PC-3 (cell line): ENCODE data around the gene EYS. TPM values are rescaled to one million over a fixed set of nuclear protein-coding genes. Genes with fewer than 3 reads are reported as not detected.

Experiments
- ATAC-seq: fragments of 200-7000 bp; cut with Tn5 transposase; 2 replicates; pipeline ENCODE4 v1.9.1; 2020; ENCODE audit warnings: mild to moderate bottlenecking, moderate library complexity
- BruUV-seq: library from RNA; stranded (reverse); fragments of 400-500 nt; replicated peaks from 2 replicates; lab custom pipeline; 2021; lab: Mats Ljungman, UMichigan
- CTCF ChIA-PET: fragments of 300-600 bp; sonication (Branson Sonifier 250); formaldehyde crosslinking; loops from one replicate; lab custom pipeline; 2022; ENCODE audit warnings: antibody characterized with exemption; lab: Charles Lee
- POLR2A ChIA-PET: fragments of 300-600 bp; sonication (Branson Sonifier 250); formaldehyde crosslinking; loops from one replicate; lab custom pipeline; 2022; ENCODE audit warnings: antibody characterized with exemption; ENCODE audit not compliant: unreplicated experiment; lab: Charles Lee
- DNase-seq: peaks from one replicate; pipeline ENCODE4 v3.0.0-alpha.2; 2015
- H2AFZ ChIP-seq: fragments of 300-600 bp; sonication (generic); 2 replicates; pipeline ENCODE4 v1.6.0; 2016; ENCODE audit warnings: antibody characterized with exemption, low read length
- H3F3A ChIP-seq: fragments of 300-600 bp; sonication (generic); one replicate; pipeline ENCODE4 v1.6.0; 2017; ENCODE audit warnings: antibody characterized with exemption, low read length, control low read depth, mild to moderate bottlenecking; ENCODE audit not compliant: unreplicated experiment
- H3K27ac ChIP-seq: fragments of 300-600 bp; sonication (generic); 2 replicates; pipeline ENCODE4 v1.5.1; 2016; ENCODE audit warnings: mild to moderate bottlenecking, low read length
- H3K27me3 ChIP-seq: fragments of 300-600 bp; sonication (generic); 2 replicates; pipeline ENCODE4 v1.6.1; 2016; ENCODE audit warnings: low read length, mixed read lengths
- H3K36me3 ChIP-seq: fragments of 300-600 bp; sonication (generic); 2 replicates; pipeline ENCODE4 v1.6.1; 2016; ENCODE audit warnings: low read depth, mixed run types, low read length, mixed read lengths
- H3K4me1 ChIP-seq: fragments of 300-600 bp; sonication (generic); 2 replicates; pipeline ENCODE4 v1.5.1; 2016; ENCODE audit warnings: low read length; ENCODE audit not compliant: insufficient read depth
- H3K4me2 ChIP-seq: fragments of 300-600 bp; sonication (generic); 2 replicates; pipeline ENCODE4 v1.6.0; 2016; ENCODE audit warnings: low read length
- H3K4me3 ChIP-seq: fragments of 300-600 bp; sonication (generic); 2 replicates; pipeline ENCODE4 v1.5.1; 2016; ENCODE audit warnings: mild to moderate bottlenecking, low read length, mixed read lengths
- H3K79me2 ChIP-seq: fragments of 300-600 bp; sonication (generic); 2 replicates; pipeline ENCODE4 v1.6.1; 2017; ENCODE audit warnings: low read length, mixed read lengths
- H3K9ac ChIP-seq: fragments of 300-600 bp; sonication (generic); 2 replicates; pipeline ENCODE4 v1.6.0; 2016; ENCODE audit warnings: mild to moderate bottlenecking, low read length
- H3K9me2 ChIP-seq: fragments of 300-600 bp; sonication (generic); replicated peaks from 2 replicates; pipeline ENCODE4 v1.6.1; 2016; ENCODE audit warnings: mixed run types, low read length, mixed read lengths
- H3K9me3 ChIP-seq: fragments of 300-600 bp; sonication (generic); 2 replicates; pipeline ENCODE4 v1.6.1; 2016; ENCODE audit warnings: low read length, mixed read lengths
- H4K20me1 ChIP-seq: fragments of 300-600 bp; sonication (generic); 2 replicates; pipeline ENCODE4 v1.6.1; 2016; ENCODE audit warnings: low read length, mixed read lengths
- EZH2 ChIP-seq: fragments of 300-600 bp; sonication (generic); IDR thresholded peaks from one replicate; pipeline ENCODE4 v1.6.1; 2017; ENCODE audit warnings: antibody characterized with exemption, mild to moderate bottlenecking, low read length; ENCODE audit not compliant: unreplicated experiment
- EZH2phosphoT487 ChIP-seq: fragments of 300-600 bp; sonication (generic); IDR thresholded peaks from 2 replicates; pipeline ENCODE4 v1.6.1; 2018; ENCODE audit warnings: mild to moderate bottlenecking, antibody characterized with exemption, low read length, borderline replicate concordance
- intact Hi-C: fragments of 100-400 bp; cut with micrococcal nuclease; formaldehyde crosslinking; loops from 2 replicates; pipeline ENCODE4 v1.9.0; 2023
- total RNA-seq: library from RNA; depleted of rRNA; stranded (reverse); fragments of >200 nt; gene quantifications from 2 replicates; pipeline ENCODE4 v1.2.3, GENCODE V29; 2014
- TF ChIP-seq, protein P1 (sequence below): fragments of 300-600 bp; sonication (generic); conservative IDR thresholded peaks from 2 replicates; pipeline ENCODE4 v1.5.1; 2017; ENCODE audit warnings: antibody characterized with exemption, low read depth, mild to moderate bottlenecking, low read length

The EYS gene
- total RNA-seq, 1 experiment from 2014 or later = 0.07 TPM

DNA sequence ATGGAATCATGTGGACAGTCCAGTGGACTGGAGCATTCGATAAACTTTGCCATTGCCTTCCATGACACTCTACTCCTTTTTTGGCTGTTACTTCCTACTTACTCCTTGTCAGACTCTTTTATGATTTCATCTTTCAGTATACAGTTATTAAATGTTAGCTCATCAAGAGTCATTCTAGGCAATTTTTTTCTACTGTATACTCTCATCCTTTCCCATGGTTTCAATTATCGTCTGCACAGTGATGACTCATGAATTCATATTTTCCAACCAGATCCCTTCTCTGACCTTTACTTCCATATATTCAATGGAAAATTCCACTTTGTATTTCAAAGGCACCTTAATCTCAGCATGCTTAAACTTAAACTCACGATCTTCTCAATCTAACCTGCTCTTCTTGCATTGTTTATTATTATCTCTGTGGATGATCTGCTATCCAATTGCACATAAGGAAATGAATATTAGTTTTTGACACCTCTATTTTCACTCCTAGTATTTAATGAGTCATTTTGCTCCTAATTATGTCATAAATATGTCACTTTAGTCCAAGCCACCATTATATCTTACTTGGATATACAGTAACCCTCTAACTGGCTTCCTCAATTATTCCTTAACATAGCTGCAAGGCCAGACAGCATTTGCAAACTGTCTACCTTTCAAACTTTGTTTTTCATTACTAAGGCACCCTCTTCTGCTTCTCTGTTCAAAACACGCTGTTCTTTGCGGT, 1643.9 kb downstream of the EYS start:
- no peaks in the 10 kb centered on the region for H3K9me3 ChIP-seq
- H4K20me1 ChIP-seq = no peaks in the 10 kb centered on the region
- no peak overlapping the region for H3K4me3 ChIP-seq
- CTCF ChIA-PET = no interaction called here
- H3K79me2 ChIP-seq = no peaks in the 10 kb centered on the region
- DNase-seq (peak; percentile 68), ATAC-seq (peak; percentile 56)
- POLR2A ChIA-PET = no interaction called here
- H3K27ac ChIP-seq = peak overlapping the region; percentile 76
- intact Hi-C loops = no loop called here
- peaks cover 11% of the 10 kb centered on the region for H3K4me1 ChIP-seq
- BruUV-seq = no TSS peak
- H3K36me3 ChIP-seq = no peaks in the 10 kb centered on the region
- TF ChIP-seq, protein P1, sequence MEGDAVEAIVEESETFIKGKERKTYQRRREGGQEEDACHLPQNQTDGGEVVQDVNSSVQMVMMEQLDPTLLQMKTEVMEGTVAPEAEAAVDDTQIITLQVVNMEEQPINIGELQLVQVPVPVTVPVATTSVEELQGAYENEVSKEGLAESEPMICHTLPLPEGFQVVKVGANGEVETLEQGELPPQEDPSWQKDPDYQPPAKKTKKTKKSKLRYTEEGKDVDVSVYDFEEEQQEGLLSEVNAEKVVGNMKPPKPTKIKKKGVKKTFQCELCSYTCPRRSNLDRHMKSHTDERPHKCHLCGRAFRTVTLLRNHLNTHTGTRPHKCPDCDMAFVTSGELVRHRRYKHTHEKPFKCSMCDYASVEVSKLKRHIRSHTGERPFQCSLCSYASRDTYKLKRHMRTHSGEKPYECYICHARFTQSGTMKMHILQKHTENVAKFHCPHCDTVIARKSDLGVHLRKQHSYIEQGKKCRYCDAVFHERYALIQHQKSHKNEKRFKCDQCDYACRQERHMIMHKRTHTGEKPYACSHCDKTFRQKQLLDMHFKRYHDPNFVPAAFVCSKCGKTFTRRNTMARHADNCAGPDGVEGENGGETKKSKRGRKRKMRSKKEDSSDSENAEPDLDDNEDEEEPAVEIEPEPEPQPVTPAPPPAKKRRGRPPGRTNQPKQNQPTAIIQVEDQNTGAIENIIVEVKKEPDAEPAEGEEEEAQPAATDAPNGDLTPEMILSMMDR = no peak
- TF ChIP-seq EZH2 (no peak), EZH2phosphoT487 (no peak)
- no peaks in the 10 kb centered on the region for H3K9me2 ChIP-seq
- H3K27me3 ChIP-seq = no peaks in the 10 kb centered on the region
- no peak overlapping the region for H3K9ac ChIP-seq
- no peak overlapping the region for H2AFZ ChIP-seq
- no peak overlapping the region for H3K4me2 ChIP-seq
- H3F3A ChIP-seq = no peaks in the 10 kb centered on the region

DNA sequence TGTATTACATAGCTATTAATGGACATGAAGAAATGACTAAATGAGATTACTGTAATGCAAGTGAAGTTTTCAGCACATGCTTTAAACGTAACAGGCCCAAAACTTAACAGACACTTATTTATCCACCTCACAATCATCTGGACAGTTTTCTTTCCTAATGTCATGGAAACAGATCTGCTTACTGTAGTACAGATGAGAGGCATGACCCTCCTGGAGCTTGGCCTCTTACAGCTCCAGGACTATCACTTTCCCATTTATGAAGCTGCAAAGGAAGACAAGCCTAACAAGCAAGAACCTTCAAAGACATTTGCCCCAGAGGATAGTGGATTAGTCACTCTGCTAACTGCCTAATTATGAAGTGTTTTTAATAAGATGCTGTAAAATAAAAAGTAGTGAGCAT, 1652.2 kb downstream of the EYS start:
- H3K9ac ChIP-seq = no peak overlapping the region
- H3F3A ChIP-seq = no peaks in the 10 kb centered on the region
- TF ChIP-seq EZH2phosphoT487 (no peak), EZH2 (no peak)
- TF ChIP-seq, protein P1 = no peak
- H3K4me1 ChIP-seq = peaks cover 12% of the 10 kb centered on the region; the same call in 1 of the 2 replicates
- no peak for DNase-seq
- no peak overlapping the region for H3K4me3 ChIP-seq
- ChIA-PET CTCF (no interaction called here), POLR2A (no interaction called here)
- no peaks in the 10 kb centered on the region for H3K27me3 ChIP-seq
- H3K36me3 ChIP-seq = no peaks in the 10 kb centered on the region
- no peaks in the 10 kb centered on the region for H3K9me3 ChIP-seq
- ATAC-seq = no peak
- no peak overlapping the region for H3K4me2 ChIP-seq
- no peak overlapping the region for H2AFZ ChIP-seq
- intact Hi-C loops = no loop called here
- H4K20me1 ChIP-seq = no peaks in the 10 kb centered on the region
- H3K9me2 ChIP-seq = no peaks in the 10 kb centered on the region
- no peak overlapping the region for H3K27ac ChIP-seq
- H3K79me2 ChIP-seq = no peaks in the 10 kb centered on the region
- no TSS peak for BruUV-seq

GRCh38 chr6:64050590-64050989, 1656.4 kb downstream of the EYS start:
- Histone ChIP-seq H3K27me3 (no peaks in the 10 kb centered on the region), H3K36me3 (no peaks in the 10 kb centered on the region), H3K4me1 (peaks cover 12% of the 10 kb centered on the region; the same call in 1 of the 2 replicates), H3K9me3 (no peaks in the 10 kb centered on the region), H3F3A (no peaks in the 10 kb centered on the region), H3K4me3 (no peak overlapping the region), H3K4me2 (no peak overlapping the region), H2AFZ (no peak overlapping the region), H3K9ac (no peak overlapping the region), H3K27ac (no peak overlapping the region), H4K20me1 (no peaks in the 10 kb centered on the region), H3K79me2 (no peaks in the 10 kb centered on the region), H3K9me2 (no peaks in the 10 kb centered on the region)
- TF ChIP-seq EZH2 (no peak), EZH2phosphoT487 (no peak)
- TF ChIP-seq, protein P1 = no peak
- DNase-seq (no peak), ATAC-seq (no peak)
- POLR2A ChIA-PET = no interaction called here
- BruUV-seq = no TSS peak
- intact Hi-C loops = no loop called here
- CTCF ChIA-PET = no interaction called here
